ENCODE measurements around the gene UNG.

UNG gene

DNA sequence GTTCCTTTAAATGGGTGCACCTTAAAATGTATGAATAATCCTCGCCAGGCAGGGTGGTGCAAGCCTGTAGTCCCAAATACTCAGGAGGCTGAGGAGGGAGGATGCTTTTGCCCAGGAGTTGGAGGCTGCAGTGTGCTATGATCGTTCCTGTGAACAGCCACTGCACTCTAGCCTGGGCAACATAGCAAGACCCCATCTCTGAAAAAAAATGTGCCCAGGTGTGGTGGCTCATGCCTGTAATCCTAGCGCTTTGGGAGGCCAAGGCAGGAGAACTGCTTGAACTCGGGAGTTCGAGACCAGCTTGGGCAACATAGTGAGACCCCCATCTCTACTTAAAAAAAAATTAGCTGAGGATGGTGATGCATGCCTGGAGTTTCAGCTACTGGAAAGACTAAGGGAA, 58.6 kb downstream of the UNG start:
- Histone ChIP-seq H3K27ac (ENCODE audit: low read depth, low read length) (no peak overlapping the region), H2BK12ac (ENCODE audit: low read length) (no peak overlapping the region), H3K79me1 (ENCODE audit: low read length) (no peaks in the 10 kb centered on the region), H3K79me2 (ENCODE audit: control insufficient read depth, insufficient read depth, low read length, poor library complexity) (no peaks in the 10 kb centered on the region), H4K91ac (ENCODE audit: low read depth, low read length) (no peak overlapping the region), H4K8ac (ENCODE audit: low read depth, low read length) (no peak overlapping the region), H2AFZ (ENCODE audit: insufficient read depth, low read length, poor library complexity) (no peak overlapping the region), H4K12ac (ENCODE audit: low read depth, low read length) (no peak overlapping the region), H3K36me3 (ENCODE audit: control insufficient read depth in 1 of 2, insufficient read depth in 2 of 2, low read length in 2 of 2) (no peaks in the 10 kb centered on the region), H2BK120ac (ENCODE audit: insufficient read depth, low read length, poor library complexity) (no peak overlapping the region), H3K4me3 (ENCODE audit: low read depth, low read length) (no peak overlapping the region), H3K9me3 (ENCODE audit: insufficient read depth, low read depth, low read length) (no peaks in the 10 kb centered on the region), H3K4me2 (ENCODE audit: low read length) (no peak overlapping the region), H3K23ac (ENCODE audit: low read length) (no peak overlapping the region), H3K27me3 (ENCODE audit: insufficient read depth, low read length) (peaks cover 2% of the 10 kb centered on the region), H3K18ac (ENCODE audit: low read length) (no peak overlapping the region), H3K9ac (ENCODE audit: low read length) (no peak overlapping the region), H3K14ac (ENCODE audit: low read length) (no peak overlapping the region), H2BK5ac (ENCODE audit: low read depth, low read length, poor library complexity) (no peak overlapping the region), H2AK5ac (ENCODE audit: low read length) (no peak overlapping the region), H3K4ac (ENCODE audit: low read depth, low read length) (no peak overlapping the region), H3K4me1 (ENCODE audit: control insufficient read depth in 1 of 2, insufficient read depth in 2 of 2, low read length in 2 of 2) (peaks cover 7 to 9% of the 10 kb centered on the region in 2 experiments)
- DNase-seq = no peak
- WGBS (ENCODE audit: extremely low coverage, insufficient coverage, insufficient read length) = no CpG with 5 or more reads among the region's 5 CpGs

DNA sequence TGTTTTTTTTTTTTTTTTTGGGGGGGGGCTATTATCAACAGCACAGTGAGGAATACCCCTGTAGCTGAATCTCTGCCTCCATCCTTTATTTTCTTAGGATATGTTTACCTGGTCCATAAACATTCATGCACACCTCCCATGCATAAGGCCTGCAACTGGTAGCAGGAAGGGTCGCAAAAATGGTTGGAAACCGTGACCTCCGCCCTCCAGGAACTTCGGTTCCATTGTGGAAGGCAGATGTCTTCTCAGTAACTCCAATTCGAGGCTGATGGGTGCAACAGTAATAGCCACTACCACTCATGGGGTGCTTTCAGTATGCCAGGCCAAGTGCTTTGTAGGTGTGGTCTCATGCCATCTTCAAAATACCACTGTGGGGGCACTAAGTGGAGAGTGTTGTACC, 59.2 kb downstream of the UNG start:
- peaks cover 7 to 9% of the 10 kb centered on the region in 2 experiments for H3K4me1 ChIP-seq (ENCODE audit: control insufficient read depth in 1 of 2, insufficient read depth in 2 of 2, low read length in 2 of 2)
- no peak overlapping the region for H3K18ac ChIP-seq (ENCODE audit: low read length)
- H3K9ac ChIP-seq (ENCODE audit: low read length) = no peak overlapping the region
- no peak overlapping the region for H3K4ac ChIP-seq (ENCODE audit: low read depth, low read length)
- no peak overlapping the region for H2BK5ac ChIP-seq (ENCODE audit: low read depth, low read length, poor library complexity)
- H4K12ac ChIP-seq (ENCODE audit: low read depth, low read length) = no peak overlapping the region
- H3K79me2 ChIP-seq (ENCODE audit: control insufficient read depth, insufficient read depth, low read length, poor library complexity) = no peaks in the 10 kb centered on the region
- H2BK12ac ChIP-seq (ENCODE audit: low read length) = no peak overlapping the region
- no peak overlapping the region for H3K27ac ChIP-seq (ENCODE audit: low read depth, low read length)
- no peak overlapping the region for H3K23ac ChIP-seq (ENCODE audit: low read length)
- H2BK120ac ChIP-seq (ENCODE audit: insufficient read depth, low read length, poor library complexity) = no peak overlapping the region
- H3K79me1 ChIP-seq (ENCODE audit: low read length) = no peaks in the 10 kb centered on the region
- H3K14ac ChIP-seq (ENCODE audit: low read length) = no peak overlapping the region
- no peak overlapping the region for H4K8ac ChIP-seq (ENCODE audit: low read depth, low read length)
- WGBS (ENCODE audit: extremely low coverage, insufficient coverage, insufficient read length) = no CpG with 5 or more reads among the region's 5 CpGs
- H2AK5ac ChIP-seq (ENCODE audit: low read length) = no peak overlapping the region
- no peak overlapping the region for H3K4me2 ChIP-seq (ENCODE audit: low read length)
- DNase-seq = no peak
- H3K36me3 ChIP-seq (ENCODE audit: control insufficient read depth in 1 of 2, insufficient read depth in 2 of 2, low read length in 2 of 2) = no peaks in the 10 kb centered on the region
- H4K91ac ChIP-seq (ENCODE audit: low read depth, low read length) = no peak overlapping the region
- no peak overlapping the region for H2AFZ ChIP-seq (ENCODE audit: insufficient read depth, low read length, poor library complexity)
- H3K9me3 ChIP-seq (ENCODE audit: insufficient read depth, low read depth, low read length) = no peaks in the 10 kb centered on the region
- no peak overlapping the region for H3K4me3 ChIP-seq (ENCODE audit: low read depth, low read length)
- peaks cover 2% of the 10 kb centered on the region for H3K27me3 ChIP-seq (ENCODE audit: insufficient read depth, low read length)

- no peak overlapping the region for H4K12ac ChIP-seq (ENCODE audit: low read depth, low read length)
- WGBS (ENCODE audit: extremely low coverage, insufficient coverage, insufficient read length) = no CpG with 5 or more reads among the region's 5 CpGs
- H3K18ac ChIP-seq (ENCODE audit: low read length) = no peak overlapping the region
- H2BK120ac ChIP-seq (ENCODE audit: insufficient read depth, low read length, poor library complexity) = no peak overlapping the region
- H3K4me3 ChIP-seq (ENCODE audit: low read depth, low read length) = no peak overlapping the region
- H2AK5ac ChIP-seq (ENCODE audit: low read length) = no peak overlapping the region
- no peak overlapping the region for H2BK12ac ChIP-seq (ENCODE audit: low read length)
- no peaks in the 10 kb centered on the region for H3K9me3 ChIP-seq (ENCODE audit: insufficient read depth, low read depth, low read length)
- H3K14ac ChIP-seq (ENCODE audit: low read length) = no peak overlapping the region
- H3K4ac ChIP-seq (ENCODE audit: low read depth, low read length) = no peak overlapping the region
- no peak overlapping the region for H3K27ac ChIP-seq (ENCODE audit: low read depth, low read length)
- H3K9ac ChIP-seq (ENCODE audit: low read length) = no peak overlapping the region
- no peaks in the 10 kb centered on the region for H3K79me2 ChIP-seq (ENCODE audit: control insufficient read depth, insufficient read depth, low read length, poor library complexity)
- no peak for DNase-seq
- H2AFZ ChIP-seq (ENCODE audit: insufficient read depth, low read length, poor library complexity) = no peak overlapping the region
- H3K27me3 ChIP-seq (ENCODE audit: insufficient read depth, low read length) = peaks cover 2% of the 10 kb centered on the region
- peaks cover 7 to 9% of the 10 kb centered on the region in 2 experiments for H3K4me1 ChIP-seq (ENCODE audit: control insufficient read depth in 1 of 2, insufficient read depth in 2 of 2, low read length in 2 of 2)
- H3K4me2 ChIP-seq (ENCODE audit: low read length) = no peak overlapping the region
- H2BK5ac ChIP-seq (ENCODE audit: low read depth, low read length, poor library complexity) = no peak overlapping the region
- H4K91ac ChIP-seq (ENCODE audit: low read depth, low read length) = no peak overlapping the region
- no peaks in the 10 kb centered on the region for H3K36me3 ChIP-seq (ENCODE audit: control insufficient read depth in 1 of 2, insufficient read depth in 2 of 2, low read length in 2 of 2)
- no peak overlapping the region for H4K8ac ChIP-seq (ENCODE audit: low read depth, low read length)
- no peak overlapping the region for H3K23ac ChIP-seq (ENCODE audit: low read length)
- no peaks in the 10 kb centered on the region for H3K79me1 ChIP-seq (ENCODE audit: low read length)
Observed at GRCh38 chr12:109157986-109158385, 60.6 kb downstream of the UNG start.

DNA sequence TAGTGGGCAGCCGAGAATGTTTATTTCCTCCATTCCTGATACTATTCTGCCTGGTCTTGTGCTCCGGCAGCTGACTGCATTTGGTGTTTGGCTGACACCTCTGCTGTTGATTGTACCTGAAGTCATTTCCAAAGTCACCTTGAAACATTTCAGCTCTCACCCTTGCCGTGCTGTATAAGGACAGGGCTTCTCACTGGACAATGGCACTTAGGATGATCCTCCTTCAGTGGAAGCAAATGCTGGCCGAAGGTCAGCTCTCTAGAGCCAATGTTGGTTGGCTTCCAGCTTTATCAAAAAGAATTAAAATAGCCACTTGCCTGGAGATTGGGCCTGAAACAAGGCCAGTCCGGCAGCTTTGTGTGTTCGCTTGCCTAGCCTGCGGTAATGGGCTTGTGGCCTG, 63.0 kb downstream of the UNG start:
- Histone ChIP-seq H2AFZ (ENCODE audit: insufficient read depth, low read length, poor library complexity) (no peak overlapping the region), H4K8ac (ENCODE audit: low read depth, low read length) (no peak overlapping the region), H3K9ac (ENCODE audit: low read length) (no peak overlapping the region), H2AK5ac (ENCODE audit: low read length) (no peak overlapping the region), H3K4me3 (ENCODE audit: low read depth, low read length) (no peak overlapping the region), H3K36me3 (ENCODE audit: control insufficient read depth in 1 of 2, insufficient read depth in 2 of 2, low read length in 2 of 2) (no peaks in the 10 kb centered on the region), H3K27ac (ENCODE audit: low read depth, low read length) (no peak overlapping the region), H3K27me3 (ENCODE audit: insufficient read depth, low read length) (no peaks in the 10 kb centered on the region), H2BK120ac (ENCODE audit: insufficient read depth, low read length, poor library complexity) (no peak overlapping the region), H3K4ac (ENCODE audit: low read depth, low read length) (no peak overlapping the region), H3K79me1 (ENCODE audit: low read length) (no peaks in the 10 kb centered on the region), H3K4me2 (ENCODE audit: low read length) (no peak overlapping the region), H3K18ac (ENCODE audit: low read length) (no peak overlapping the region), H4K91ac (ENCODE audit: low read depth, low read length) (no peak overlapping the region), H2BK12ac (ENCODE audit: low read length) (no peak overlapping the region), H3K4me1 (ENCODE audit: control insufficient read depth in 1 of 2, insufficient read depth in 2 of 2, low read length in 2 of 2) (no peaks in the 10 kb centered on the region), H2BK5ac (ENCODE audit: low read depth, low read length, poor library complexity) (no peak overlapping the region), H3K79me2 (ENCODE audit: control insufficient read depth, insufficient read depth, low read length, poor library complexity) (no peaks in the 10 kb centered on the region), H3K23ac (ENCODE audit: low read length) (no peak overlapping the region), H4K12ac (ENCODE audit: low read depth, low read length) (no peak overlapping the region), H3K14ac (ENCODE audit: low read length) (no peak overlapping the region), H3K9me3 (ENCODE audit: insufficient read depth, low read depth, low read length) (no peaks in the 10 kb centered on the region)
- no CpG with 5 or more reads among the region's 7 CpGs for WGBS (ENCODE audit: extremely low coverage, insufficient coverage, insufficient read length)
- no peak for DNase-seq
